ENCODE data around the gene GLRX. TPM values are rescaled to one million over a fixed set of nuclear protein-coding genes. Genes with fewer than 3 reads are reported as not detected.

GLRX gene
- total RNA-seq, 6 experiments from 2014 or later = 139 to 183 (median 150) TPM

DNA sequence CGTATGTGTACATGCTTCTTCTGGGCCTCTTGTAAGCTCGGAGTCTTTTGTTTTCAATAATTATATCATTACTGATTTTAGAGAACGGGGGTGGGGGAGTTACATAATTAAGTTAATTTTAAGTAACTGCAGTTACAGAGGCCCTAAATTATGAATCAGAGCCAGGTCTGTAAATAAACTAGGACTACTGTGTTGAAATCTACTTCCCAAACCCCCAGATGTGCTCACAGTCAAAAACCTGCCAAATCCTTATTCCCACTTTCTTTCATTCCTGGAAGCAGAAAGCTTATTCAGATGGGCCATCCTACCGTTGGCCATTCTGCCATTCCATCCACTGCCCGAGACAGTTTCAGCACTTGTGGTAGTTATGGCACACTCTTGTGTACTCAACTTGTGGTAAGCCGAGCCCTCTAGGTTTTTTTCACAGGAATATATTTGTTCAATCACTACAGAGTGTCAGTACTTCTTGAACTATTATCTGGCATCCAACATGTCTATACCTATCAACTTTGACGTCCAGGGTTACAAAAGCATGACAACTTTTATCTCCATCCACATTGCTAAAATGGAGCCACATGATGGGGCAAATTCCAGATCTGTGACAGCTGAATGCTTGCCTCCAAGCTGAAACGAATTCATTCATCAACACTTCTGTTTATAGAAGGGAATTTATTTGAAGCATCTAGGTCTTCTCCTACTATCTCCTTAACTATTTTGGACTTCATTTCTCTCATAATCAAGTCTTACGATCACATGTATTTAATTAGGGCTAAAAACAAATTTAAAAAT, 37.8 kb downstream of the GLRX start:
- Mint-ChIP-seq H3K4me3 (peak overlapping the region; percentile 51), H3K9me3 (no peaks in the 10 kb centered on the region), H3K27me3 (ENCODE audit: insufficient read depth) (no peaks in the 10 kb centered on the region), H3K36me3 (ENCODE audit: low read depth) (peaks cover 53% of the 10 kb centered on the region), H3K27ac (peak overlapping the region; percentile 86), H3K4me1 (ENCODE audit: low read depth) (peaks cover 68% of the 10 kb centered on the region)
- TF ChIP-seq, protein P1, sequence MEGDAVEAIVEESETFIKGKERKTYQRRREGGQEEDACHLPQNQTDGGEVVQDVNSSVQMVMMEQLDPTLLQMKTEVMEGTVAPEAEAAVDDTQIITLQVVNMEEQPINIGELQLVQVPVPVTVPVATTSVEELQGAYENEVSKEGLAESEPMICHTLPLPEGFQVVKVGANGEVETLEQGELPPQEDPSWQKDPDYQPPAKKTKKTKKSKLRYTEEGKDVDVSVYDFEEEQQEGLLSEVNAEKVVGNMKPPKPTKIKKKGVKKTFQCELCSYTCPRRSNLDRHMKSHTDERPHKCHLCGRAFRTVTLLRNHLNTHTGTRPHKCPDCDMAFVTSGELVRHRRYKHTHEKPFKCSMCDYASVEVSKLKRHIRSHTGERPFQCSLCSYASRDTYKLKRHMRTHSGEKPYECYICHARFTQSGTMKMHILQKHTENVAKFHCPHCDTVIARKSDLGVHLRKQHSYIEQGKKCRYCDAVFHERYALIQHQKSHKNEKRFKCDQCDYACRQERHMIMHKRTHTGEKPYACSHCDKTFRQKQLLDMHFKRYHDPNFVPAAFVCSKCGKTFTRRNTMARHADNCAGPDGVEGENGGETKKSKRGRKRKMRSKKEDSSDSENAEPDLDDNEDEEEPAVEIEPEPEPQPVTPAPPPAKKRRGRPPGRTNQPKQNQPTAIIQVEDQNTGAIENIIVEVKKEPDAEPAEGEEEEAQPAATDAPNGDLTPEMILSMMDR (IDR thresholded peaks at IDR 0.05) = no peak
- no peak for DNase-seq

- Mint-ChIP-seq H3K27ac (no peak overlapping the region), H3K4me1 (ENCODE audit: low read depth) (peaks cover 78% of the 10 kb centered on the region), H3K4me3 (no peak overlapping the region), H3K36me3 (ENCODE audit: low read depth) (peaks cover 61% of the 10 kb centered on the region), H3K27me3 (ENCODE audit: insufficient read depth) (no peaks in the 10 kb centered on the region), H3K9me3 (no peaks in the 10 kb centered on the region)
- TF ChIP-seq, protein P1 (IDR thresholded peaks at IDR 0.05) = no peak
- no peak for DNase-seq
These were observed 38.9 kb downstream of the GLRX start for GRCh38 chr5:95783661-95784060.

DNA sequence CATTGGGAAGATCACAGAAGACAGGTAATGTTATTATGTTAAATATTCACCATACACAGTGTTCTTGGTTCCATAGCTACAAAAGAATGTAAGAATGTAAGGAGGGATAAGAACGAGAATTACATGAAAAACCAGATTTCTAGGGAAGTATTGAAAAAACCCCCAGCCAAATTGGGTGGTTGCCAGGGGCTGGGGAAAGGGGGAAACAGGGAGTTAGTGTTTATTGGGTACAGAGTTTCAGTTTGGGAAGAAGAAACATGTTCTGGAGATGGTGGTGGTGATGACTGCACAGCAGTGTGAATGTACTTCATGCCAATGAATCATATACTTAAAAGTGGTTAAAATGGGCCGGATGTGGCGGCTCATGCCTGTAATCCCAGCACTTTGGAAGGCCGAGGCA, 40.3 kb downstream of the GLRX start:
- TF ChIP-seq, protein P1 (IDR thresholded peaks at IDR 0.05) = no peak
- Mint-ChIP-seq H3K27ac (peak overlapping the region; percentile 59), H3K36me3 (ENCODE audit: low read depth) (peaks cover 64% of the 10 kb centered on the region), H3K9me3 (no peaks in the 10 kb centered on the region), H3K4me3 (no peak overlapping the region), H3K27me3 (ENCODE audit: insufficient read depth) (no peaks in the 10 kb centered on the region), H3K4me1 (ENCODE audit: low read depth) (peaks cover 72% of the 10 kb centered on the region)
- no peak for DNase-seq

GRCh38 chr5:95781101-95781583, 41.4 kb downstream of the GLRX start:
- Mint-ChIP-seq H3K36me3 (ENCODE audit: low read depth) (peaks cover 68% of the 10 kb centered on the region), H3K4me1 (ENCODE audit: low read depth) (peaks cover 62% of the 10 kb centered on the region), H3K27ac (peak overlapping the region; percentile 73), H3K27me3 (ENCODE audit: insufficient read depth) (no peaks in the 10 kb centered on the region), H3K9me3 (no peaks in the 10 kb centered on the region), H3K4me3 (no peak overlapping the region; the same call in 1 of the 2 replicates)
- DNase-seq = peak; percentile 81
- TF ChIP-seq, protein P1 (IDR thresholded peaks at IDR 0.05) = peak; percentile 94

DNA sequence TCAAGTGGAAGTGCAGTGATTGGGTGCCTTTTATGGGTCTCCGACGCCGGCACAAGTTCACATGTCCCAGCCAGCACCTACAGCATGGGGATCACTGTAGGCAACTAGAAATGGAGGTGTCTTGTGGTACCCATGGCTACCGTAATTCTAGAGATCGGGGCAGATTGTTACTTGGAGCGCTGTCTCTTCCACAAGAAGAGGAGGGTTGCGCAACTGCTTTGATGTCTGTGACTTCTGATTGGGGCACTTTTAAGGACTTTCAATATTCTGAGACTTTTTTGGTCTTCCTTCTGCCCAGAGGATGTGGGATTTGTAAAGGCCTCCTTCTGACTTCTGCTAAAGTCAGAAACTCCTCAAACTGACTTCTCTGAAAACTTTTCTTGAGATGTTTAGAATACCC, 41.9 kb downstream of the GLRX start:
- Mint-ChIP-seq H3K4me3 (no peak overlapping the region), H3K27ac (peak overlapping the region; percentile 73), H3K4me1 (ENCODE audit: low read depth) (peaks cover 56% of the 10 kb centered on the region), H3K9me3 (no peaks in the 10 kb centered on the region), H3K27me3 (ENCODE audit: insufficient read depth) (no peaks in the 10 kb centered on the region), H3K36me3 (ENCODE audit: low read depth) (peaks cover 63% of the 10 kb centered on the region)
- TF ChIP-seq, protein P1 (IDR thresholded peaks at IDR 0.05) = no peak
- DNase-seq = no peak

Data from HFFc6 (cell line).